ENCODE data around the gene SFMBT2.

The SFMBT2 gene

GRCh38 chr10:7298495-7298894, 112.3 kb downstream of the SFMBT2 start:
- DNase-seq (ENCODE audit: low read depth in 2 of 2) = no peak

- no peak for DNase-seq (ENCODE audit: low read depth in 2 of 2)
Measured at GRCh38 chr10:7297094-7297493, 113.7 kb downstream of the SFMBT2 start.

GRCh38 chr10:7296648-7297047, 114.2 kb downstream of the SFMBT2 start:
- DNase-seq (ENCODE audit: low read depth in 2 of 2) = no peak

GRCh38 chr10:7296076-7296475, 114.8 kb downstream of the SFMBT2 start:
- DNase-seq (ENCODE audit: low read depth in 2 of 2) = no peak

- no peak for DNase-seq (ENCODE audit: low read depth in 2 of 2)
Measured at GRCh38 chr10:7293378-7293920, 117.4 kb downstream of the SFMBT2 start.

- DNase-seq (ENCODE audit: low read depth in 2 of 2) = no peak
Measured at GRCh38 chr10:7291487-7292270, 119.2 kb downstream of the SFMBT2 start.

- DNase-seq (ENCODE audit: low read depth in 2 of 2) = no peak
Measured at GRCh38 chr10:7288060-7288690, 122.7 kb downstream of the SFMBT2 start.

- DNase-seq (ENCODE audit: low read depth in 2 of 2) = no peak
Measured at GRCh38 chr10:7287377-7287776, 123.5 kb downstream of the SFMBT2 start.

GRCh38 chr10:7285522-7286322, 125.1 kb downstream of the SFMBT2 start:
- no peak for DNase-seq (ENCODE audit: low read depth in 2 of 2)

- no peak for DNase-seq (ENCODE audit: low read depth in 2 of 2)
Measured at GRCh38 chr10:7283246-7283645, 127.6 kb downstream of the SFMBT2 start.

- no peak for DNase-seq (ENCODE audit: low read depth in 2 of 2)
Measured at GRCh38 chr10:7282457-7282856, 128.4 kb downstream of the SFMBT2 start.

GRCh38 chr10:7281429-7281828, 129.4 kb downstream of the SFMBT2 start:
- no peak for DNase-seq (ENCODE audit: low read depth in 2 of 2)

- no peak for DNase-seq (ENCODE audit: low read depth in 2 of 2)
Measured at GRCh38 chr10:7279303-7279702, 131.5 kb downstream of the SFMBT2 start.

- no peak for DNase-seq (ENCODE audit: low read depth in 2 of 2)
Measured at GRCh38 chr10:7277867-7278266, 133.0 kb downstream of the SFMBT2 start.

- DNase-seq (ENCODE audit: low read depth in 2 of 2) = no peak
Measured at GRCh38 chr10:7277432-7277831, 133.4 kb downstream of the SFMBT2 start.

GRCh38 chr10:7275761-7276440, 134.9 kb downstream of the SFMBT2 start:
- DNase-seq (ENCODE audit: low read depth in 2 of 2) = no peak

- DNase-seq (ENCODE audit: low read depth in 2 of 2) = no peak
Measured at GRCh38 chr10:7274293-7274692, 136.5 kb downstream of the SFMBT2 start.

GRCh38 chr10:7272008-7272407, 138.8 kb downstream of the SFMBT2 start:
- no peak for DNase-seq (ENCODE audit: low read depth in 2 of 2)

GRCh38 chr10:7269988-7270387, 140.8 kb downstream of the SFMBT2 start:
- no peak for DNase-seq (ENCODE audit: low read depth in 2 of 2)

- no peak for DNase-seq (ENCODE audit: low read depth in 2 of 2)
Measured at GRCh38 chr10:7267142-7267541, 143.7 kb downstream of the SFMBT2 start.

- DNase-seq (ENCODE audit: low read depth in 2 of 2) = no peak
Measured at GRCh38 chr10:7265396-7266123, 145.3 kb downstream of the SFMBT2 start.

Measured in stimulated activated CD8-positive, alpha-beta memory T cell treated with anti-CD3 and anti-CD28 coated beads, Interleukin-2, amount 100 ng/mL, for 1 hour (primary cell).